Pancreas (tissue), 10 donors: ENCODE measurements around the gene BACH2. TPM values are rescaled to one million over a fixed set of nuclear protein-coding genes. Genes with fewer than 3 reads are reported as not detected.

Experiments
- ATAC-seq, 4 donors: fragments of 200-7000 bp; cut with Tn5 transposase; one replicate each; pipeline versions ENCODE4 v1.8.0 to v1.9.1; 2020; ENCODE audit warnings: mild to moderate bottlenecking in 4 of 4, moderate library complexity in 4 of 4
- DNase-seq, 6 donors: peaks; one replicate each; pipeline ENCODE4 v3.0.0-alpha.2; 2020
- FAIRE-seq: peaks from 2 replicates; lab custom pipeline; 2012; peaks lifted over from hg19 to GRCh38; lab: Jason Lieb, UNC
- H3K27ac ChIP-seq, 4 donors: fragments of 200-600 bp; sonication (generic); 1 replicate in 3 of 4; 2 replicates in 1 of 4; pipeline versions ENCODE4 v1.5.0 to v1.8.0; 2020
- H3K27me3 ChIP-seq, 4 donors: fragments of 200-600 bp; one replicate each; pipeline ENCODE4 v1.8.0; 2021
- H3K36me3 ChIP-seq, 3 donors: fragments of 200-600 bp; sonication (generic) in 1 of 3; one replicate each; pipeline versions ENCODE4 v1.5.0 to v1.8.0; 2020 to 2021
- H3K4me1 ChIP-seq, 3 donors: fragments of 200-600 bp; one replicate each; pipeline ENCODE4 v1.8.0; 2021
- H3K4me3 ChIP-seq, 4 donors: fragments of 200-600 bp; sonication (generic) in 2 of 4; one replicate each; pipeline versions ENCODE4 v1.5.0 to v1.8.0; 2020 to 2021
- H3K9me3 ChIP-seq, 4 donors: fragments of 200-600 bp; one replicate each; pipeline ENCODE4 v1.8.0; 2021
- WGBS, 2 donors: extraction: QIAGEN DNeasy Blood & Tissue Kit; methylation state at CpG; one replicate each; pipeline ENCODE4 v1.1.7; 2013; 5-methylcytosine and 5-hydroxymethylcytosine counted together
- intact Hi-C, 3 donors: fragments of 100-400 bp; cut with DNase I; formaldehyde crosslinking; loops; one replicate each; pipeline versions ENCODE4 v1.11.1 to v1.14.2; 2022
- polyA plus RNA-seq, 2 donors: library from polyadenylated mRNA; stranded (reverse); fragments of 200-250 nt; gene quantifications; one replicate each; pipeline ENCODE4 v1.2.3, GENCODE V29; 2013
- total RNA-seq, 6 donors: library from RNA; stranded (reverse); fragmentation: NEBNext Ultra II Directional in 4 of 6; extraction: Animal tissue kit (Norgen Biotek cat#: 25700) in 4 of 6; gene quantifications; one replicate each; pipeline versions ENCODE4 v1.2.1 to v1.2.4, GENCODE V29; 2021 to 2023
- TF ChIP-seq, protein P1 (sequence below), 4 donors: fragments of 200-600 bp; sonication (generic) in 3 of 4; IDR thresholded peaks; one replicate each; pipeline versions ENCODE4 v1.5.0 to v1.8.0; 2021; ENCODE audit warnings: antibody characterized with exemption in 4 of 4
- donor health status: healthy with polysubstance abuse.
- donor health status: DM: no; HTN: no; CAD: no; lungs with moderate emphysema.
- donor health status: DM: no; HTN: no; CAD: no.
- donor health status: control.
- donor health status: control.
- donor health status: Bipolar disorder and iron deficiency.
- donor health status: DM: yes; HTN: yes; CAD: no.
- donor health status: DM: no; HTN: no; CAD: no.
- donor health status: DM: no; HTN: no; CAD: no.
- donor health status: DM: yes; HTN: yes; CAD: no.

The BACH2 gene
- total and polyA plus RNA-seq, 8 donors = 0.61 to 8.0 (median 4.9) TPM

DNA sequence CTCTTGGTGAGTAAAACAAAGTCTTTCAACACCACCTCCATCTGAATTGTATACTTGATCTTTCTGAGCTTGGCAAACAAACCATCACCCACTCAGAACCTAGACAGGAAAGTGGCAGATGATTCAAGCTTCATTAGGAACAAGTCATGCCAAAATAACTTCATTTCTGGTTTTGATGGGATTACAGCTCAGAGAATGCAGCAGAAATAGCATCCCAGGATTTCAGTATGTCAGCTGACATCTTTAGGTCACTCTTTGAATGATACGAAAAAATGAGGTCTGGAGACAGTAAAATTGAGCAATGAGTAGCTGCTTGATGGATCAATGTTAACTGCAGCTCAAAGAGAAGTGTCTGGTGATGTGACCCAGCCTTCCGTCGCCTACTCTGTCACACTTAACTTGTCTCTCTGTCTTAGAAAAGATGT lies 310.0 kb downstream of the BACH2 start:
- whole genome bisulfite sequencing, 2 donors = 80 to 90% methylated on average over 3 of the region's 3 CpGs
- intact Hi-C loops = no loop called here
- H3K27me3 ChIP-seq = no peaks in the 10 kb centered on the region
- H3K9me3 ChIP-seq = no peaks in the 10 kb centered on the region
- H3K36me3 ChIP-seq = no peaks in the 10 kb centered on the region
- FAIRE-seq = no peak
- DNase-seq = no peak
- ATAC-seq = no peak
- no peak overlapping the region for H3K4me3 ChIP-seq
- no peaks in the 10 kb centered on the region for H3K4me1 ChIP-seq
- TF ChIP-seq, protein P1, sequence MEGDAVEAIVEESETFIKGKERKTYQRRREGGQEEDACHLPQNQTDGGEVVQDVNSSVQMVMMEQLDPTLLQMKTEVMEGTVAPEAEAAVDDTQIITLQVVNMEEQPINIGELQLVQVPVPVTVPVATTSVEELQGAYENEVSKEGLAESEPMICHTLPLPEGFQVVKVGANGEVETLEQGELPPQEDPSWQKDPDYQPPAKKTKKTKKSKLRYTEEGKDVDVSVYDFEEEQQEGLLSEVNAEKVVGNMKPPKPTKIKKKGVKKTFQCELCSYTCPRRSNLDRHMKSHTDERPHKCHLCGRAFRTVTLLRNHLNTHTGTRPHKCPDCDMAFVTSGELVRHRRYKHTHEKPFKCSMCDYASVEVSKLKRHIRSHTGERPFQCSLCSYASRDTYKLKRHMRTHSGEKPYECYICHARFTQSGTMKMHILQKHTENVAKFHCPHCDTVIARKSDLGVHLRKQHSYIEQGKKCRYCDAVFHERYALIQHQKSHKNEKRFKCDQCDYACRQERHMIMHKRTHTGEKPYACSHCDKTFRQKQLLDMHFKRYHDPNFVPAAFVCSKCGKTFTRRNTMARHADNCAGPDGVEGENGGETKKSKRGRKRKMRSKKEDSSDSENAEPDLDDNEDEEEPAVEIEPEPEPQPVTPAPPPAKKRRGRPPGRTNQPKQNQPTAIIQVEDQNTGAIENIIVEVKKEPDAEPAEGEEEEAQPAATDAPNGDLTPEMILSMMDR (IDR thresholded peaks at IDR 0.05) = no peak
- H3K27ac ChIP-seq = no peak overlapping the region

DNA sequence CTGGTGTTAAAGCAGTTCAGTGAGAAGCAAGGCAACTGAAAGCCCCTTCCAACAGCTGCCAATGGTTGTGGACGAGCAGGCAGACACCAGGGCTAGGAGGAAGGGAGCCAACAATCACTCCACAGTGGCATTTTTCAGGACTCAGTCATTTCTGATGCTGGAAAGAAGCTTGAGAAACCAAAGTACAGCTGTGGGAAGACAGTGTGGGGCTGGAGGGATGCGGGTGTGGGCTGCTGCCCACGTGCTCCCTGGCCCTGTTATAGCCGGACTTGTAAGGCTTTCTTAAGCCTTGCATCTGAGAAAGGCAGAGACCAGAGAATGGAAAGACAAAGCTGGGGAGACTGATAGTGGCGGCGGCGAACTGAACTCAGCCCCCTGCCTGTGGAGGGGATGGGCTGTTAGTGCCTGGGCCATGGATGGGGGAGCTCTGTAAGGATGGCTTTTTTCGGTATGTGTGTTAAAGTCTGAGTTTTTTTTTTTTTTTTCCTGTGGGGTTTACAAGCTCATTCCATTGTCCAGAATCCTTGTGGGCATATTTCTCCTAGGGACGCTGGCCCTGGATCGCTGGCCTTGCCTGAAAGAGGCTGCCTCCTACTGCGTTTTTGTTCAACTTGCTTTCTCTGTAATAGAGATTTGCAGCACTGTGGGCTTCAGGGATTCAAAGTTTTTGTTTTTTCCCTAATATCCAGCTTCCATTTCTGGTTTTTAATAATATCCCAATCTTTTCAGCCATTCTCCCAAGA lies 310.7 kb downstream of the BACH2 start:
- Histone ChIP-seq H3K36me3 (no peaks in the 10 kb centered on the region), H3K27me3 (no peaks in the 10 kb centered on the region), H3K27ac (no peak overlapping the region), H3K4me1 (no peaks in the 10 kb centered on the region), H3K9me3 (no peaks in the 10 kb centered on the region), H3K4me3 (no peak overlapping the region)
- intact Hi-C loops = no loop called here
- WGBS, 2 donors = 86 to 92% methylated on average over 10 to 11 of the region's 11 CpGs
- TF ChIP-seq, protein P1 (IDR thresholded peaks at IDR 0.05) = no peak
- peak in 1 of 4 donors; percentile 45 for ATAC-seq
- FAIRE-seq = no peak
- no peak for DNase-seq

DNA sequence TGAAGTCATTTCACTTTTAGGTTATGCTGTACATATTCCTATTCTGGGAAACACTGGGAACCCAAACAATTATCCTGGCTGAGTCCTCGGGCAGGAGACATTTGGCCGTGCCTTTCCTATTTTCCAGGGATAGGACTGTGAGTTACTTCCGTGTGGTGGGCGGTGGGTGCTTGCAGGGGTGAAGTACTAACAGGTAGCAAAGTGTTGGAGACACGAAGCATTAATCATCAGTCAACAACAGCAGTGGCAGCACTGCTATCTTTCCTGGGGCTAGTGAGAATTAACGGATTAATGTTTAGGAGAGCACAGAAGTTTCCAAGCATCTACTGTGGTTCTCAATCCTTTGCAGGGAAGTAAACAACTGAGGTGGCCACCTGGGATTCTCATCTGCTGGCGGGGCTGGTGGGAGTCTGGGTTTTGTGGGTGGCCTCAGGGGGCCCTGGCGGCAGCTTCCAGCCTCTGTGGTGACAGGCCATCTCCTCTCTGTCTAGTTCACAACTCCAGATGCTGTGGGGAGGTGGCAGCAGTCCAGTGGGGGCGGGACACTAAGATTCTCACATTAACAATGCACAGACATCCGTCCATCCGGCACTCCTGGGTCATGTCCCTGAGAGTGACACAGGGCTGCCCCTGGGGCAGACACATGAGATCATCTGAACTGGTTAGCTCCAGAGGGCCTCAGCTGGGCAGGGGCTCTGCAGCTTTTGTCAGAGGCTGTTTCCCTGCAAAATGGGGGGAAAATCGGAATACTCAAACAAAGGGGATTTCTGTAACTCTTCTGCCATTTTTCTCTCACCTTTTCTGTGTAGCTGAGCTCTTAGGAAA lies 311.5 kb downstream of the BACH2 start:
- 71 to 77% methylated on average over 12 of the region's 12 CpGs for WGBS, 2 donors
- no peak overlapping the region for H3K27ac ChIP-seq
- intact Hi-C loops = no loop called here
- H3K36me3 ChIP-seq = no peaks in the 10 kb centered on the region
- peak in 2 of 6 donors; percentile 24 to 42 for DNase-seq
- FAIRE-seq = no peak
- H3K4me3 ChIP-seq = no peak overlapping the region
- no peaks in the 10 kb centered on the region for H3K27me3 ChIP-seq
- ATAC-seq = peak in 1 of 4 donors; percentile 56
- no peaks in the 10 kb centered on the region for H3K4me1 ChIP-seq
- TF ChIP-seq, protein P1 (IDR thresholded peaks at IDR 0.05) = no peak
- H3K9me3 ChIP-seq = no peaks in the 10 kb centered on the region

DNA sequence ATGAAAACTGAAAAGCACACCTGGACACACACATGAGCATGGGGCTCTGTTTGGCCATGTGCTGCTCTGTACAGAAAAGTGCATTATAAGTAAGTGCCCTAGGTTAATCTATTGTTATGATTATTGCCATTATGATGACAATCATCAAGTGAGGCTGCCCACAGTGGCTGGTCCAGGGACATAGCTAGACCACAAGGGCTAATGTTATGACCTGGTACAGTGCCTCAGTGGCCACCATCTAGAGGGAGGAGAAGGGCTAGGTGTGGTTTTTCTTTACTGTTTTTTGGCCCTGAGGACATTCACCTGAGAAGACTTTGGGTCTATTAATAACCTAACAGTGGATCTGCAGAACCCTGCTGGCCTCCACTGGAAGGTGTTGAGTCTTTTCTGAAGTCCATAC lies 316.3 kb downstream of the BACH2 start:
- ATAC-seq (no peak), FAIRE-seq (no peak), DNase-seq (no peak)
- Histone ChIP-seq H3K9me3 (no peaks in the 10 kb centered on the region), H3K4me3 (no peak overlapping the region), H3K4me1 (no peaks in the 10 kb centered on the region), H3K27me3 (no peaks in the 10 kb centered on the region), H3K27ac (no peak overlapping the region), H3K36me3 (no peaks in the 10 kb centered on the region)
- TF ChIP-seq, protein P1 (IDR thresholded peaks at IDR 0.05) = no peak
- intact Hi-C loops = no loop called here
